ENCODE results near the gene CELA3A. TPM values are rescaled to one million over a fixed set of nuclear protein-coding genes. Genes with fewer than 3 reads are reported as not detected.

CELA3A gene
- 0.09 TPM in 1 of 2 replicates, not detected in the other for total RNA-seq

GRCh38 chr1:22001409-22001808 lies at the start of gene CELA3A:
Gene CELA3A, plus strand, starts transcription at chr1:22001657. Its CDS starts 18 bp downstream, at chr1:22001675.

GRCh38 chr1:21976703-21977239 lies 24.7 kb upstream of the CELA3A start, which contains the start of gene CELA3B:
Gene CELA3B, plus strand, starts transcription at chr1:21977022. Its CDS starts 18 bp downstream, at chr1:21977040.

GRCh38 chr1:22052115-22053016 lies 50.9 kb downstream of the CELA3A start, which contains the start of gene CDC42:
Gene CDC42, plus strand, starts transcription at chr1:22052709. Its CDS starts 25,770 bp downstream, at chr1:22078479.

Other genes starting within 250 kb of the CELA3A start
- 74.0 and 81.5 TPM in 2 replicates for gene USP48, start 218.5 kb upstream of the CELA3A start, total RNA-seq
- under 0.01 TPM in 1 of 2 replicates, not detected in the other for gene LDLRAD2, start 189.4 kb upstream of the CELA3A start, total RNA-seq
- 1,121 and 1,434 TPM in 2 replicates for gene HSPG2, start 64.3 kb upstream of the CELA3A start, total RNA-seq
- gene CELA3B, start 24.6 kb upstream of the CELA3A start, total RNA-seq, result 0.27 TPM in 1 of 2 replicates, not detected in the other
- 579 and 697 TPM in 2 replicates for gene CDC42, start 51.1 kb downstream of the CELA3A start, total RNA-seq
- 0.09 TPM in 2 replicates for gene WNT4, start 141.4 kb downstream of the CELA3A start, total RNA-seq

Measured in endothelial cell of coronary artery (primary cell).